Fibroblast of the aortic adventitia (primary cell): Measurements from ENCODE around the gene PRDM10. TPM values are rescaled to one million over a fixed set of nuclear protein-coding genes. Genes with fewer than 3 reads are reported as not detected.

Experiments used
- DNase-seq: peaks from one replicate; pipeline ENCODE4 v3.0.0-alpha.2; 2010; ENCODE audit warnings: low read depth
- H3K4me3 ChIP-seq: 2 replicates; pipeline ENCODE4 v1.5.1; 2011; ENCODE audit warnings: low read depth, mild to moderate bottlenecking, control low read depth, low read length, moderate library complexity
- total RNA-seq: library from RNA; depleted of rRNA; stranded (reverse); fragments of >200 nt; gene quantifications from 2 replicates; pipeline ENCODE4 v1.2.3, GENCODE V29; 2012; ENCODE audit warnings: low replicate concordance
- TF ChIP-seq, protein P1 (sequence below): IDR thresholded peaks from 2 replicates; pipeline ENCODE4 v1.5.1; 2011; ENCODE audit warnings: mild to moderate bottlenecking, low read length, control low read depth, inconsistent platforms; ENCODE audit not compliant: insufficient read depth

The PRDM10 gene
- total RNA-seq, 1 donor, result 8.0 TPM

DNA sequence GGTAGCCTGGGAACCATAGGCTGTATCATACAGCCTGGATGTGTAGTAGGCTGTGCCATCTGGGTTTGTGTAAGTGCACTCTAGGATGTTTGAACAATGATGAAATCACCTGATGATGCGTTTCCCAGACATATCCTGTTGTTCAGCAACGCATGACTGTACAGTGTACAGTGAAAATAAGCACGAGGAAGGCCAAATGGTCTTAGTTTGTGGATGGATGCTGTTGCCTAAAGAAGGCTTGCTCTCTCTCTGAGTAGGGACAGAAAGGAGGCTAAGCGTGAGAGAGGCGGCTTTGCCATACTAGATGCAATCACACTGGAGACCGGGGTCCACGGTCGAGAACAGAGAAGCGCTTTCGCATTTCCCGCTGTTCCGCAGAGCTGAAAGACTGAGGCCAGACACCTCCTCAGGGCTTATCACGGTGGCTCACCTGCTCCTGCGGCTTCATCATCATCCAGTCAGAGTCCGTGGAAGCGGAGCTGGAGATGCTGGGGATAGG is 39.5 kb upstream of the PRDM10 start:
- peak; percentile 89 for DNase-seq
- TF ChIP-seq, protein P1, sequence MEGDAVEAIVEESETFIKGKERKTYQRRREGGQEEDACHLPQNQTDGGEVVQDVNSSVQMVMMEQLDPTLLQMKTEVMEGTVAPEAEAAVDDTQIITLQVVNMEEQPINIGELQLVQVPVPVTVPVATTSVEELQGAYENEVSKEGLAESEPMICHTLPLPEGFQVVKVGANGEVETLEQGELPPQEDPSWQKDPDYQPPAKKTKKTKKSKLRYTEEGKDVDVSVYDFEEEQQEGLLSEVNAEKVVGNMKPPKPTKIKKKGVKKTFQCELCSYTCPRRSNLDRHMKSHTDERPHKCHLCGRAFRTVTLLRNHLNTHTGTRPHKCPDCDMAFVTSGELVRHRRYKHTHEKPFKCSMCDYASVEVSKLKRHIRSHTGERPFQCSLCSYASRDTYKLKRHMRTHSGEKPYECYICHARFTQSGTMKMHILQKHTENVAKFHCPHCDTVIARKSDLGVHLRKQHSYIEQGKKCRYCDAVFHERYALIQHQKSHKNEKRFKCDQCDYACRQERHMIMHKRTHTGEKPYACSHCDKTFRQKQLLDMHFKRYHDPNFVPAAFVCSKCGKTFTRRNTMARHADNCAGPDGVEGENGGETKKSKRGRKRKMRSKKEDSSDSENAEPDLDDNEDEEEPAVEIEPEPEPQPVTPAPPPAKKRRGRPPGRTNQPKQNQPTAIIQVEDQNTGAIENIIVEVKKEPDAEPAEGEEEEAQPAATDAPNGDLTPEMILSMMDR, result no peak
- no peak overlapping the region for H3K4me3 ChIP-seq

DNA sequence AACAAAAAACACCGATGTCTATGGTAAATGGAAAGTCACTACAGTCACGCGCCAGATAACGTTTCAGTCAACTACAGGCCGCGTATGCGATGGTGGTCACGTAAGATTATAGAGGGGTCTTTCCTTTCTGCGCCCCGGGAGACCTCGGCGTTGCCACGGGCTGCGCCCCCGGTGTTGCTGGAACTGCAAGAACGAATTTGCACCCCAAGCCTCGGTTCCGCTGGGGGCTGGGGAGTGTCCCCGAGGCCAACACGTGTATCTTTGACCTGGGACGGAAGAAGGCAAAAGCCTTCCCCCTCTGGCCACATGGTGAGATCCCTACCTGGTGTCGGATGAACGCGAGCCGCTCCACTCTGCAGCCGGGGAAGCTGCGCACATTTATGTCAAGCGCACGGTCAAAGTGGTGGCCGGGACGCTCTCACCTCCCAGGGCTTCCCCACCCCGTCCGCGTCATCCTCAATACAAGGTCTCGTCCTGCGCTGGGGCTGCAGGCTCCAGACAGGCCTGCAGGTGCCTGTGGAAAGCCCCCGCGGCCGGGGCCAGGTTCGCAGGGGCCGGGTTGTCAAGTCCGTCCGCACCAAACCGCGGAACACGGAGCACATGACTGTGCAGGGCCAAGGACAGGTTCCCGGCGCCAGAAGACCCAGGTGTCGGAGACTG is 37.8 kb upstream of the PRDM10 start:
- no peak for DNase-seq
- no peak overlapping the region for H3K4me3 ChIP-seq
- TF ChIP-seq, protein P1, result no peak

GRCh38 chr11:130037881-130038585 is 35.4 kb upstream of the PRDM10 start:
- TF ChIP-seq, protein P1, result no peak

GRCh38 chr11:130037058-130037457 is 34.4 kb upstream of the PRDM10 start:
- DNase-seq, result peak; percentile 72
- H3K4me3 ChIP-seq, result no peak overlapping the region
- TF ChIP-seq, protein P1, result no peak

More at GRCh38 chr11:130037881-130038585, 35.4 kb upstream of the PRDM10 start:
- DNase-seq, result no peak
- no peak overlapping the region for H3K4me3 ChIP-seq

DNA sequence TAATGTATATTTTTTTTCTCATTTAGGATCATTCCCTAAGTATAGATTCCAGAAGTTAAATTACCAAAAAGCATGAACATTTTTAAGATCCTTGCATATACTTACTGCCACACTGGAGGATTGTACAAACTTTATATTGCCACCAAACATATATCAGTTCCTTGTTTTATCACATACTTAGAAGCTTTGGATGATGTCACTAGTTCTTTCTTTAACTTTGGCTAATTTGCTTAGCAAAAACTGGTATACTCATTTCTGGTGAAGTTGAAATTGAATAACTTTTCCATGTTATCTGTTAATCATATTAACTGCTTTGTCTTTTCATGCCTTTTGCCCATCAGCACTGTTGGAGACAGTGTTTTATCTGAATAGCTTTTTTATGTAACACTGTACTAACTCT is 31.6 kb upstream of the PRDM10 start:
- TF ChIP-seq, protein P1, result no peak
- H3K4me3 ChIP-seq, result no peak overlapping the region
- DNase-seq, result no peak

GRCh38 chr11:130032931-130033330 is 30.3 kb upstream of the PRDM10 start:
- no peak overlapping the region for H3K4me3 ChIP-seq
- TF ChIP-seq, protein P1, result no peak
- no peak for DNase-seq
